OCI-LY1 (cell line): ENCODE measurements around the gene MRPL1.

ENCODE experiments used
- H2AFZ ChIP-seq: fragments of 200-600 bp; sonication (generic), shearing (Covaris generic); 2 replicates; pipeline ENCODE4 v1.6.0; 2014; ENCODE audit warnings: antibody characterized with exemption, mild to moderate bottlenecking, low read length
- H3F3A ChIP-seq: fragments of 200-600 bp; sonication (generic), shearing (Covaris generic); 2 replicates; pipeline ENCODE4 v1.6.0; 2014; ENCODE audit warnings: mild to moderate bottlenecking, antibody characterized with exemption, low read length, moderate library complexity; ENCODE audit not compliant: insufficient read depth
- H3K27ac ChIP-seq: fragments of 200-600 bp; sonication (generic); 2 replicates; pipeline ENCODE4 v1.5.1; 2014; ENCODE audit warnings: low read length, mixed run types, mild to moderate bottlenecking, low read depth; ENCODE audit not compliant: poor library complexity, severe bottlenecking
- H3K27me3 ChIP-seq: fragments of 200-600 bp; sonication (generic); 2 replicates; pipeline ENCODE4 v1.6.0; 2014; ENCODE audit warnings: antibody characterized with exemption, mild to moderate bottlenecking, low read length, moderate library complexity; ENCODE audit not compliant: insufficient read depth
- H3K36me3 ChIP-seq: fragments of 200-600 bp; sonication (generic); 2 replicates; pipeline ENCODE4 v1.6.1; 2014; ENCODE audit warnings: mild to moderate bottlenecking, antibody characterized with exemption, low read length, moderate library complexity, mixed read lengths; ENCODE audit not compliant: insufficient read depth
- H3K4me1 ChIP-seq: fragments of 200-600 bp; sonication (generic); 2 replicates; pipeline ENCODE4 v1.5.1; 2014; ENCODE audit warnings: mild to moderate bottlenecking, low read length, moderate library complexity; ENCODE audit not compliant: insufficient read depth, severe bottlenecking
- H3K4me2 ChIP-seq: fragments of 200-600 bp; sonication (generic), shearing (Covaris generic); 2 replicates; pipeline ENCODE4 v1.6.1; 2014; ENCODE audit warnings: low read length
- H3K4me3 ChIP-seq: fragments of 200-600 bp; sonication (generic); 2 replicates; pipeline ENCODE4 v1.5.1; 2014; ENCODE audit warnings: low read length, low read depth, mild to moderate bottlenecking, mixed read lengths; ENCODE audit not compliant: poor library complexity, severe bottlenecking
- H3K79me2 ChIP-seq: fragments of 200-600 bp; shearing (Covaris generic); 2 replicates; pipeline ENCODE4 v1.6.1; 2016; ENCODE audit warnings: mixed run types, low read length, mixed read lengths; ENCODE audit not compliant: insufficient read depth
- H3K9ac ChIP-seq: fragments of 200-600 bp; sonication (generic), shearing (Covaris generic); 2 replicates; pipeline ENCODE4 v1.6.1; 2014; ENCODE audit warnings: mild to moderate bottlenecking, low read length, mixed read lengths
- H3K9me2 ChIP-seq: fragments of 200-600 bp; sonication (generic), shearing (Covaris generic); 2 replicates; pipeline ENCODE4 v1.6.1; 2014; ENCODE audit warnings: low read depth, mild to moderate bottlenecking, low read length, mixed read lengths
- H3K9me3 ChIP-seq: fragments of 200-600 bp; shearing (Covaris generic); 2 replicates; pipeline ENCODE4 v1.6.1; 2014; ENCODE audit warnings: low read length, mixed read lengths
- H4K20me1 ChIP-seq: fragments of 200-600 bp; sonication (generic), shearing (Covaris generic); 2 replicates; pipeline ENCODE4 v1.6.0; 2016; ENCODE audit warnings: mild to moderate bottlenecking, low read length; ENCODE audit not compliant: insufficient read depth
- CTCF ChIP-seq: fragments of 200-600 bp; sonication (generic), shearing (Covaris generic); IDR thresholded peaks from 2 replicates; pipeline ENCODE4 v1.5.1; 2017; ENCODE audit warnings: mild to moderate bottlenecking, antibody characterized with exemption, low read length, moderate library complexity, mixed read lengths
- EZH2 ChIP-seq: fragments of 200-600 bp; sonication (generic), shearing (Covaris generic); IDR thresholded peaks from 2 replicates; pipeline ENCODE4 v1.8.0; 2017; ENCODE audit warnings: borderline replicate concordance, mixed run types, mild to moderate bottlenecking, antibody characterized with exemption, low read length, moderate library complexity, mixed read lengths

The MRPL1 gene

DNA sequence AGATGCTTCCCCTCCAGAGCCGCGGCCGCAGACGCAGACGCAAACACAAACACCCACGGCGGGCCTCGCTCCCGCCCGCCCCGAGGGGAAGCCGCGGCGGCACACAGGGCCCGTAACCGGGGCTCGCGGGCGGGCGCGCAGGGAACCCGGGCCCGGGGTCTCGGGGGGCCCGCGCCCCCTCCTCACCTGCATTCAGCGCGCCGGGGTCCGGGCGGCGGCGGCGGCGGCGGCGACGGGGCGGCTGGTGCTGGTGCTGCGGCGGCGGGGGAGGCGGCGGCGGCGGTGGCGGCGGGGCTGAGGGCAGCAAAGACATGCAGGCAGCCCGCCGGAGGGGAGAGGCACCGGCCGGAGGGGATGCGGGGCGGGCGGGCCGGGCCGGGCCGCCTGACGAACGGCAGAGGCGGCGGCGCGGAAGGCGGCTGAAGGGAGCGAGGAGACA lies 43.2 kb upstream of the MRPL1 start:
- Histone ChIP-seq H3K9ac (peak overlapping the region; percentile 81), H4K20me1 (no peaks in the 10 kb centered on the region), H3K4me2 (peak overlapping the region; percentile 84), H3K9me2 (no peaks in the 10 kb centered on the region), H3K9me3 (no peaks in the 10 kb centered on the region), H3K79me2 (peaks cover 40% of the 10 kb centered on the region), H3K4me1 (peaks cover 48% of the 10 kb centered on the region), H2AFZ (no peak overlapping the region), H3K36me3 (no peaks in the 10 kb centered on the region), H3K27me3 (no peaks in the 10 kb centered on the region), H3F3A (no peaks in the 10 kb centered on the region; the same call in 1 of the 2 replicates), H3K4me3 (peak overlapping the region; percentile 83), H3K27ac (peak overlapping the region; percentile 86)
- TF ChIP-seq CTCF = no peak
- TF ChIP-seq EZH2 = no peak

- Histone ChIP-seq H3K4me3 (peak overlapping the region; percentile 83), H3F3A (no peaks in the 10 kb centered on the region; the same call in 1 of the 2 replicates), H3K4me2 (peak overlapping the region; percentile 72), H3K79me2 (peaks cover 34% of the 10 kb centered on the region), H3K4me1 (peaks cover 45% of the 10 kb centered on the region), H3K27me3 (no peaks in the 10 kb centered on the region), H3K9me2 (no peaks in the 10 kb centered on the region), H2AFZ (no peak overlapping the region), H3K36me3 (no peaks in the 10 kb centered on the region), H3K9me3 (no peaks in the 10 kb centered on the region), H4K20me1 (no peaks in the 10 kb centered on the region), H3K9ac (peak overlapping the region; percentile 73), H3K27ac (peak overlapping the region; percentile 86)
- TF ChIP-seq EZH2 (no peak), CTCF (no peak)
Observed at GRCh38 chr4:77819843-77820648, 42.6 kb upstream of the MRPL1 start.

GRCh38 chr4:77820649-77821561 lies 41.7 kb upstream of the MRPL1 start:
- H4K20me1 ChIP-seq = no peaks in the 10 kb centered on the region
- H3F3A ChIP-seq = no peaks in the 10 kb centered on the region
- no peak overlapping the region for H2AFZ ChIP-seq
- H3K9ac ChIP-seq = peak overlapping the region; percentile 73
- H3K4me1 ChIP-seq = peaks cover 36% of the 10 kb centered on the region
- H3K27me3 ChIP-seq = no peaks in the 10 kb centered on the region
- H3K4me2 ChIP-seq = peak overlapping the region; percentile 72
- peak overlapping the region; percentile 86 for H3K27ac ChIP-seq
- no peak for TF ChIP-seq EZH2
- no peak for TF ChIP-seq CTCF
- no peaks in the 10 kb centered on the region for H3K9me2 ChIP-seq
- H3K36me3 ChIP-seq = no peaks in the 10 kb centered on the region
- peaks cover 25% of the 10 kb centered on the region for H3K79me2 ChIP-seq
- H3K4me3 ChIP-seq = peak overlapping the region; percentile 83
- no peaks in the 10 kb centered on the region for H3K9me3 ChIP-seq
